GM12864 (cell line): Measurements from ENCODE around the gene LIMD2.
"Not testable (repeated sequence)": the region's sequence is repeated elsewhere in the genome, so short reads cannot be mapped to it uniquely, and the experiment has no call there.

ENCODE experiments used
- DNase-seq: peaks from one replicate; pipeline ENCODE4 v3.0.0-alpha.2; 2011; ENCODE audit warnings: low read depth
- H3K4me3 ChIP-seq: 2 replicates; pipeline ENCODE4 v1.5.1; 2011; ENCODE audit warnings: mild to moderate bottlenecking, low read depth, low read length, control low read depth
- CTCF ChIP-seq: IDR thresholded peaks from 2 replicates; pipeline ENCODE4 v1.5.1; 2011; ENCODE audit warnings: low read depth, mild to moderate bottlenecking, moderate library complexity, low read length, control low read depth, inconsistent platforms; ENCODE audit errors: missing control alignments

The LIMD2 gene

GRCh38 chr17:63699638-63700527, at the start of gene LIMD2:
TSS of gene LIMD2 (minus strand) at chr17:63700125. CDS start at chr17:63699298, 827 bp downstream.
- no peak for DNase-seq
- TF ChIP-seq CTCF = peak; percentile 2
- peak within 1 kb of the TSS; percentile 63 for H3K4me3 ChIP-seq

- peak; percentile 97 for DNase-seq
- TF ChIP-seq CTCF = no peak
- peak within 1 kb of the TSS; percentile 66 for H3K4me3 ChIP-seq
Observed at GRCh38 chr17:63741408-63742173, 41.7 kb upstream of the LIMD2 start, which contains the start of gene STRADA. TSS of gene STRADA (minus strand) at chr17:63741799. CDS start at chr17:63728369, 13,430 bp downstream.

GRCh38 chr17:63741143-63741407, 41.1 kb upstream of the LIMD2 start:
- TF ChIP-seq CTCF = no peak
- H3K4me3 ChIP-seq = peak overlapping the region; percentile 66
- DNase-seq = no peak

GRCh38 chr17:63740464-63741142, 40.7 kb upstream of the LIMD2 start:
- H3K4me3 ChIP-seq = peak overlapping the region; percentile 66
- no peak for TF ChIP-seq CTCF
- no peak for DNase-seq

- TF ChIP-seq CTCF = no peak
- H3K4me3 ChIP-seq = no peak overlapping the region
- no peak for DNase-seq
Observed at GRCh38 chr17:63735691-63736090, 35.8 kb upstream of the LIMD2 start.

GRCh38 chr17:63722403-63722802, 22.5 kb upstream of the LIMD2 start:
- no peak overlapping the region for H3K4me3 ChIP-seq
- no peak for DNase-seq
- TF ChIP-seq CTCF = no peak

GRCh38 chr17:63720194-63720593, 20.3 kb upstream of the LIMD2 start:
- H3K4me3 ChIP-seq, DNase-seq: not testable (repeated sequence)
